ENCODE data around the gene GBE1. TPM values are rescaled to one million over a fixed set of nuclear protein-coding genes. Genes with fewer than 3 reads are reported as not detected.

Gene GBE1
- total RNA-seq, 2 experiments from 2014 or later: 108 to 114 TPM

- no peak overlapping the region for H3K27ac Mint-ChIP-seq
- DNase-seq (no peak), ATAC-seq (no peak)
- POLR2A ChIA-PET: interaction anchor here (0.6 kb wide), 1 partner anchor 157 kb away, joined by 4 read pairs; no protein-coding TSS in a partner anchor
- intact Hi-C loops (cut with micrococcal nuclease): no loop called here
- H3K4me1 Mint-ChIP-seq (ENCODE audit: low read depth): peaks cover 11% of the 10 kb centered on the region
- TF ChIP-seq, protein P1, sequence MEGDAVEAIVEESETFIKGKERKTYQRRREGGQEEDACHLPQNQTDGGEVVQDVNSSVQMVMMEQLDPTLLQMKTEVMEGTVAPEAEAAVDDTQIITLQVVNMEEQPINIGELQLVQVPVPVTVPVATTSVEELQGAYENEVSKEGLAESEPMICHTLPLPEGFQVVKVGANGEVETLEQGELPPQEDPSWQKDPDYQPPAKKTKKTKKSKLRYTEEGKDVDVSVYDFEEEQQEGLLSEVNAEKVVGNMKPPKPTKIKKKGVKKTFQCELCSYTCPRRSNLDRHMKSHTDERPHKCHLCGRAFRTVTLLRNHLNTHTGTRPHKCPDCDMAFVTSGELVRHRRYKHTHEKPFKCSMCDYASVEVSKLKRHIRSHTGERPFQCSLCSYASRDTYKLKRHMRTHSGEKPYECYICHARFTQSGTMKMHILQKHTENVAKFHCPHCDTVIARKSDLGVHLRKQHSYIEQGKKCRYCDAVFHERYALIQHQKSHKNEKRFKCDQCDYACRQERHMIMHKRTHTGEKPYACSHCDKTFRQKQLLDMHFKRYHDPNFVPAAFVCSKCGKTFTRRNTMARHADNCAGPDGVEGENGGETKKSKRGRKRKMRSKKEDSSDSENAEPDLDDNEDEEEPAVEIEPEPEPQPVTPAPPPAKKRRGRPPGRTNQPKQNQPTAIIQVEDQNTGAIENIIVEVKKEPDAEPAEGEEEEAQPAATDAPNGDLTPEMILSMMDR (IDR thresholded peaks at IDR 0.05): no peak
- H3K36me3 Mint-ChIP-seq (ENCODE audit: low read depth): peaks cover 49% of the 10 kb centered on the region
- no peak overlapping the region for H3K4me3 Mint-ChIP-seq
- no peaks in the 10 kb centered on the region for H3K27me3 Mint-ChIP-seq
- H3K9me3 Mint-ChIP-seq: peaks cover 5% of the 10 kb centered on the region
- CTCF ChIA-PET: no interaction called here
These were observed 26.1 kb downstream of the GBE1 start for GRCh38 chr3:81735334-81735733.

DNA sequence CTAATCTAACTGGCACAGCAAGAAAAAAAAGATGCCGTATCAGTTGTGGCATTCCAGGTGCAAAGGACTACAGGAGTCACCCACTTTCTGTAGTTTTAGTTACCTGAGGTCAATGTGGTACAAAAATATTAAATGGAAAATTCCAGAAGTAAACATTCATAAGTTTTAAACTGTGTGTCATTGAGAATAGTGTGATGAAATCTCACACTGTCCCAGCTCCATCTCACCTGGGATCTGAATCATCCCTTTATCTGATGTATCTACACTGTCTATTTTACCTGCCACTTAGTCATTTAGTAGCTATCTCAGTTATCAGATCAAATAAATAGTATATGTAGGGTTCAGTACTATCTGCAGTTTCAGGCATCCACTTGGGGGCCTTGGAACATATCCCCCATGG lies 26.7 kb downstream of the GBE1 start:
- peak; percentile 49 for ATAC-seq
- no peak overlapping the region for H3K27ac Mint-ChIP-seq
- no peak for DNase-seq
- H3K4me3 Mint-ChIP-seq: no peak overlapping the region
- peaks cover 51% of the 10 kb centered on the region for H3K36me3 Mint-ChIP-seq (ENCODE audit: low read depth)
- no peaks in the 10 kb centered on the region for H3K27me3 Mint-ChIP-seq
- H3K9me3 Mint-ChIP-seq: peaks cover 5% of the 10 kb centered on the region
- TF ChIP-seq, protein P1 (IDR thresholded peaks at IDR 0.05): no peak
- intact Hi-C loops (cut with micrococcal nuclease): no loop called here
- CTCF ChIA-PET: no interaction called here
- POLR2A ChIA-PET: no interaction called here
- peaks cover 11% of the 10 kb centered on the region for H3K4me1 Mint-ChIP-seq (ENCODE audit: low read depth)

DNA sequence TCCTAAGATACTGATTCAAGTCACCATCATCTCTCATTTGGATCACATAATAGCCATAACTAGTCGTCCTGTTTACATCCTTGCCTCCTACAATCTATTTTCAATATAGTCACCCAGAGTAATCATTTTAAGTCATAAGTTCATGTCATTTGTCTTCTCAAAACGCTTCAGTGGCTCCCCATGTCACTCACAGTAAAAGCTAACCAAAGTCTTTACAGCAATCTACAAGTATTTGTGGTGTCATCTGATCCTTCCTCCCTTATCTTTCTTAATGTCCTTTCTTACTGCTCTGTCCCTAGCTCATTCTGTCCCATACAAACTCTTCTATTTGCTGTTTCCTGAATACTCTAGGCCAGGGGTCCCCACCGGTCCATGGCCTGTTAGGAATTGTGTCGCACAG lies 28.8 kb downstream of the GBE1 start:
- H3K9me3 Mint-ChIP-seq: peaks cover under 1% of the 10 kb centered on the region
- ATAC-seq (no peak), DNase-seq (no peak)
- intact Hi-C loops (cut with micrococcal nuclease): no loop called here
- peaks cover 38% of the 10 kb centered on the region for H3K36me3 Mint-ChIP-seq (ENCODE audit: low read depth)
- CTCF ChIA-PET: no interaction called here
- H3K4me1 Mint-ChIP-seq (ENCODE audit: low read depth): peaks cover 15% of the 10 kb centered on the region
- no peaks in the 10 kb centered on the region for H3K27me3 Mint-ChIP-seq
- no peak overlapping the region for H3K4me3 Mint-ChIP-seq
- H3K27ac Mint-ChIP-seq: no peak overlapping the region
- POLR2A ChIA-PET: interaction anchor here (1.0 kb wide), 1 partner anchor 17 kb away, joined by 3 read pairs; no protein-coding TSS in a partner anchor
- TF ChIP-seq, protein P1 (IDR thresholded peaks at IDR 0.05): no peak

- ATAC-seq (no peak), DNase-seq (no peak)
- Mint-ChIP-seq H3K4me3 (no peak overlapping the region), H3K27me3 (no peaks in the 10 kb centered on the region), H3K36me3 (ENCODE audit: low read depth) (peaks cover 28% of the 10 kb centered on the region), H3K27ac (no peak overlapping the region), H3K4me1 (ENCODE audit: low read depth) (peaks cover 12% of the 10 kb centered on the region), H3K9me3 (no peaks in the 10 kb centered on the region)
- ChIA-PET CTCF (interaction anchor here (1.1 kb wide), 1 partner anchor 10 kb away, joined by 3 read pairs; no protein-coding TSS in a partner anchor), POLR2A (no interaction called here)
- intact Hi-C loops (cut with micrococcal nuclease): no loop called here
- TF ChIP-seq, protein P1 (IDR thresholded peaks at IDR 0.05): no peak
These were observed 32.5 kb downstream of the GBE1 start for GRCh38 chr3:81728766-81729544.

GRCh38 chr3:81726735-81727134 lies 34.7 kb downstream of the GBE1 start:
- Mint-ChIP-seq H3K9me3 (no peaks in the 10 kb centered on the region), H3K27ac (no peak overlapping the region), H3K4me3 (no peak overlapping the region), H3K4me1 (ENCODE audit: low read depth) (peaks cover 10% of the 10 kb centered on the region), H3K36me3 (ENCODE audit: low read depth) (peaks cover 21% of the 10 kb centered on the region), H3K27me3 (no peaks in the 10 kb centered on the region)
- CTCF ChIA-PET: no interaction called here
- ATAC-seq (no peak), DNase-seq (no peak)
- intact Hi-C loops (cut with micrococcal nuclease): no loop called here
- POLR2A ChIA-PET: no interaction called here
- TF ChIP-seq, protein P1 (IDR thresholded peaks at IDR 0.05): no peak
